Measurements from ENCODE around the gene ANKRD33B.

Gene ANKRD33B

DNA sequence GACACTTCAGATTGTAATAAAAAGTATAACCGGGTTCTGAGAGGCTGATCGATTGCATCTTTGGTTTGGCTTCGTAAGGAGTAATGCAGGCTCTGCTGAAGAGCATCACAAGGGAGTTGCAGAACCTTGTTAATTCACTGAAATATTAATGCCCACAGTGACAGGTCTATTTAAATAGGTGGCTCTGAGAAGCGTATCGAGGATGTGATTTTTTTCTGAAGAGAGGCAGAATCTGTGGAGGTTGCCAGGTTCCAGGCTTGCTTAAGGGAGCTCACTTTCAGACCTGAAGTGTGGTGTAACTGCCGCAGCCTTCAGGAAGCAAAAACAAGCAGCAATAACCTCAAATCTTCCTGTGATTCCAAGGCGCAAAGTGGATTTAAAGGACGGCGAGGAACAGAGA is 80.3 kb downstream of the ANKRD33B start:
- DNase-seq: no peak

DNA sequence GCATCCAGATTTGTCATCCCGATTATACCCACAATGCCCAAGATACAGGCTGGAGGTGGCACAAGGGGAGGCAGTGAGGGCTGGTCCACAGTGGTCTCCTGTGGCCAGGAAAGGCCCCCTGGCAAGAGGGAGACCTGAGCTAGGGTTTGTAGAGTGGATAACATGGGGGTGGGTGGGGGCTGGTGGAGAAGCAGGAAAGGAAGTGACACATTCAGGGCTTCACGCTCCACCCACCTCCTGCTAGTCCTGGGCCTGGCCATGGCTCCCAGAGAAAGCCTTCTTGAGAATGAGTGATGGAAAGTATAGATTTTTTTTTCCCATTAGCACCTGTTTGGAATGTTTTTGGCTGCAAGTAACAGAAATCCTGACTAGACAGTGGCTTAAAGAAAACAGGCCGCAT is 81.3 kb downstream of the ANKRD33B start:
- DNase-seq: no peak

DNA sequence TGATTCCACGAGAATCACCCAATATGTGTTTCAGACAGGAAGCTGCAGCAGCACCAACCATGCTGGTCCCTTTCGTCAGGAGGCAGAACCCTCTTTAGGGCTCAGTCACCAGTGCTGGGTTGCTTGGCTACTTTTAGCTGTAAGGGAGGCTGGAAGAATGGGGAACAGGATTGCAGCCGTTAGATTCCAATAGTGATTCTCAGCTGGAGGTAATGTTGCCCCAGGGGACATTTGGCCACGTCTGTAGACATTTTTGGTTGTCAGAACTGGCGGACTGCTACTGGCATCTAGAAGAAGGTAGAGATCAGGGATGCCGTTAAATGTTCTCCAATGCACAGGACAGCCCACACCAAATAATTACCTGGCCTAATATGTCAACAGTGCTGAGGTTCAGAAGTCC is 81.8 kb downstream of the ANKRD33B start:
- no peak for DNase-seq

DNA sequence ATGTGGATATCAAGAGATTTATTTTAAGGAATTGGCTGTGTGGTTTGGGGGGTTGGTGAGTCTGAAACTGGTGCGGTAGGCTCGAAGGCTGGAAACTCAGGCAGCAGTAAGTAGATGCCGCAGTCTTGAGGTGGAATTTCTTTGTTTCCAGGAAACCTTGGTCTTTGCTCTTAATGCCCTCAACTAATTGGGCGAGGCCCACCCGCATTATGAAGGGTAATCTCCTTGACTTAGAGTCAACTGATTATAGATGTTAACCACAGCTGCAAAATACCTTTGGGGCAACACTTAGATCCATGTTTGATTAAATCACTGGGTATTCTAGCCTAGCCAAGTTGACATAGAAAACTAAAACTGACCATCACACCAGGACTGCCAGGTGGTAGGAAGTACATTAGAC is 83.8 kb downstream of the ANKRD33B start:
- DNase-seq: no peak

DNA sequence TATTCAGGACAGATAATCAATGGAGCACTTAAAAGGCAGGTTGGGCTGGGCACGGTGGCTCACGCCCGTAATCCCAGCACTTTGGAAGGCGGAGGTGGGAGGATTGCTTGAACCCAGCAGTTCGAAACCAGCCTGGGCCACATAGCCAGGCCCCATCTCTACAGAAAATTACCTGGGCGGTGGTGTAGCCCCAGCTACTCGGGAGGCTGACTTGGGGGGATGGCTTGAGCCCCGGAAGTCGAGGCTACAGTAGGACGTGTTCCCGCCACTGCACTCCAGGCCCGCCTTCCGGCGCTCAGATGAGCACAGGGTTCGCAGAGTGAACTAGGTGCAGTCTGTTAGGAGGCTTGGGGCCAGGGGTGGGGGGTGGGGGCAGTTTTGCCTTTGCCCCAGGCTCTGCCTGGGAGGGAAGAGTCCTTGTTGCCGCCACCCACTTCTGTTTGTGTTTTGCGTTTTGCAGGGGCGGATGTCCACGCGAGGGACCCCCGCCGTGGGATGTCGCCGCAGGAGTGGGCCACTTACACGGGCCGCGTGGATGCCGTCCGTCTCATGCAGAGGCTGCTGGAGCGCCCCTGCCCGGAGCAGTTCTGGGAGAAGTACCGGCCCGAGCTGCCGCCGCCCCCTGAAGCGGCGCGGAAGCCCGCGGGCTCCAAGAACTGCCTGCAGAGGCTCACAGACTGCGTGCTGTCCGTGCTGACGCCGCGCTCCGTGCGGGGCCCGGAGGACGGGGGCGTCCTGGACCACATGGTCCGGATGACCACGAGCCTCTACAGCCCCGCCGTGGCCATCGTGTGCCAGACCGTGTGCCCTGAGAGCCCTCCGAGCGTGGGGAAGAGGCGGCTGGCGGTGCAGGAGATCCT is 85.2 kb downstream of the ANKRD33B start:
- DNase-seq: no peak

DNA sequence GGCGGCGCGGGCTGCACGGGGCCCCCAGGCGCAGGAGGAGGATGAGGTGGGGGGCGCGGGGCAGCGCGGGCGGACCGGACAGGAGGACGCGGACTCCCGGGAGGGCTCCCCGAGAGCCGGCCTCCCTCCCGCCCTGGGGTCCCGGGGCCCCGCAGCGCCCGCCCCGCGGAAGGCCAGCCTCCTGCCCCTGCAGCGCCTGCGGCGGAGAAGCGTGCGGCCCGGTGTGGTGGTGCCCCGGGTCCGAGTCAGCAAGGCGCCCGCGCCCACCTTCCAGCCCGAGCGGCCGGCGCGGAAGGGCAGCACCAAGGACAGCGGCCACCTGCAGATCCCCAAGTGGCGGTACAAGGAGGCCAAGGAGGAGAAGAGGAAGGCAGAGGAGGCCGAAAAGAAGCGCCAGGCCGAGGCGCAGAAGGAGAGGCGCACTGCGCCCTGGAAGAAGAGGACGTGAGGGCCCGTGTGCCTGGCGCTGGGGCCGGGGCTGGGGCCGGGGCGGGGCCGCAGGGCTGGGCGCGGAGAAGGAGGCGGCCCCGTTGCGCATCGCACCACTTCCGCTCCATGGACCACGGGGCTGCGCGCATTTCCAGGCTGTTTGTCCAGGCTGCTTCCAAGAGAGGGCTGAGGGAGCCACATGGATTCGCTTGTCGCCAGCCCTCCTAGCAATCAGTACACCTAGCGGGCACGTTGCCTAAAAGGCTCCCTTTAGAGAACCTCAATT is 86.0 kb downstream of the ANKRD33B start:
- DNase-seq: no peak

DNA sequence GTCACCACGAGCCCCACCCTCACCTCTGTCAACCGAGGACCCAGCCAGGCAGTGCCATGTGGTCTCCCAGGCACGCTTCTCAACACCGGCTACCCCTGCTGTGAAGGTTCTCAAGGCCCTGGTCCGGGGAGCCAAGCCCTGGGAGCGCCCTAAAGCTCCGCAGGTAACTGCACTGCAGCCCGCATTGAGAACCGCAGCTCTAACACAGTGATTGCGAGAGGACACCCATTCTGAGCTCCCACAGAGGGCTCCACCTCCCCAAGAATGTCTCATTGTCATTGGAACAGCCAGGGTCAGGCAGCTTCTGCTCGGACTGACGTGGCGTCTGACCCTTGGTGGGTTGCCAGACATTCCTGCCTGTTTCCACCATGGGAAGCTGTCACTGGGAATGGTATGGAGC is 88.3 kb downstream of the ANKRD33B start:
- no peak for DNase-seq

DNA sequence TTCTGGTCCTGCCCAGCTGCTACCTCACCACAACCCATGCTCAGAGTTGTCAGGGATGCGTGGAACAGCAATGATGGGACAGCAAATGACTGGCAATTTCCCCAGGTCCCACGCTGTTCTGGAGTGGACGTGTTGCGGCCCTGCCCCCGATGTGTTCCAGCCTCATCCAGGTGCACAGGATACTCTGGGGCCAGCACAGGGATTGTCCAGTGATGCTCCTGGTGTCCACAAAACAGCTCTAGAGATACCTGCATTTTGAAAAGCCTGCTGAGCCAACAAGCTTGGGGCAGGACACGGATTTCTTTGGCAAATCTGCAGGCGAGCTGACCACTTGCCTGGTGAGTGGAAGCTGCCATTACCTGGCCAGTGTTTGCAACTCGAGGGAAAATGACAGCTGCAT is 88.7 kb downstream of the ANKRD33B start:
- DNase-seq: no peak

DNA sequence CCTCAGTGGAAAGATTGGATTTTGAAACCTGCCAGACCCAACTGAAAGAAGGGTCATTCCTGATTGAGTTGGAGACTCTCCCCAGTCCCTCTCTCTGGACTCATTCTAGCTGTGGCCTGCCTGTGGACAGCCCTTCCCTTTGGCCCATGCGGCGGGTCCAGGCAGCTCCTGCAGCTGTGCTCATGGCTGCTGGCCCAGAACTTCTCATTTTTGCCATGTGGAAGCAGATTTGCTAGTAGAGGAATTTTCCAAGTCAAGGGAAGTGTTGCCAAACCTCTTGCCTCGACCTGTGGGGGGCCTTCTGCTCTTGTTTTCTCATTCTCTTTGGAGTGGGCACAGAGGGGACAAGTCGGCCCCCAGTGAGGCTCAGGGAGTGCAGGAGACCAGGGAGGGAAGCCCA is 89.2 kb downstream of the ANKRD33B start:
- DNase-seq: no peak

DNA sequence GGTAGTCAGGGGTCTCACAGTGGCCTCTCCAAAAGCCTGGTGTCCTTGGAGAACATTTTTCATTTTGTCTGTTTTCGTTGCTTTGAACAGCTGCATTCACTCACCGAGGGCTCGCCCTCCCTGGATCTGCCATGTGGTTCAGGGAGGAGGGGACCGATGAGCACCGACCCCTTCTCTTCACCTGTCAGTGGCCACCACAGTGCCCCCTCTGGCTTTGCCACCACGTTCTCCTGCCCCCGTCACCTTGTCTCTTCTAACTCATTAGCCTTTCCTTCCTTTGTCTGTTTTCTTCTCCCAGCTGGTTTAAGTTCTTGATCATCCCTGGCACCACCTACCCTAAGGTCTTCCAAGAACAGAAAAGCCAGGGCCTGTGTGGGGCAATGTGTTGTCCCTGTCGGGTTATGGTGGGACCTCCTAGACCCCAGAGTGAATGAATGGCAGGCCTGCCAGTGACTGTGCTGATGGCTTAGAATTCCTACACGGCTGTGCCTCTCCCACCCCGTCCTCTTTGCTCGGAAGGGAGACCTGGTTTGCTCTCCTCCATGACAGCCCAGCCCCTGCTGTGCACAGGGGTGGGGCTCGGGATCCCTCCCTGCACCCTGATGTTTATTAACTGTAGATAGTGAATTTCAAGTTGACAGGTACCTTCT is 90.0 kb downstream of the ANKRD33B start:
- no peak for DNase-seq

DNA sequence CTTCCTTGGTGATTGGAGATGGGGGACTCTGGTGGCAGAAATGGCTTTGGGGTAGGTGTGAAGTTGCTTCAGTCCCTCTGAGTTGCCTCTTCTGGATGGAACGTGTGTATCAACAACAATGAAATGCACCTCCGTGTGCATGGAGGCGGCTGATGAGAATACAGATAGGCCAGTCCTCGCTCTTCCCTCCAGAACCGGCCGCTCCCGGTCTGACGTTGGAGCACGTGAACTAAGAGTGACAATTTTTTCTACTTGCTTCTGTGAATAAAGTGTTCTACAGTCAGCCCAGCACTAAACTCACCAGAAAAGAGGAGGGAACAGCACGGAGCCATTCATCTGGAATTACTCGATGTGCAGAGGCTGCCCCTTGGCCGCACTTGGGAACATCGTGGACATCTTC is 90.7 kb downstream of the ANKRD33B start:
- no peak for DNase-seq

DNA sequence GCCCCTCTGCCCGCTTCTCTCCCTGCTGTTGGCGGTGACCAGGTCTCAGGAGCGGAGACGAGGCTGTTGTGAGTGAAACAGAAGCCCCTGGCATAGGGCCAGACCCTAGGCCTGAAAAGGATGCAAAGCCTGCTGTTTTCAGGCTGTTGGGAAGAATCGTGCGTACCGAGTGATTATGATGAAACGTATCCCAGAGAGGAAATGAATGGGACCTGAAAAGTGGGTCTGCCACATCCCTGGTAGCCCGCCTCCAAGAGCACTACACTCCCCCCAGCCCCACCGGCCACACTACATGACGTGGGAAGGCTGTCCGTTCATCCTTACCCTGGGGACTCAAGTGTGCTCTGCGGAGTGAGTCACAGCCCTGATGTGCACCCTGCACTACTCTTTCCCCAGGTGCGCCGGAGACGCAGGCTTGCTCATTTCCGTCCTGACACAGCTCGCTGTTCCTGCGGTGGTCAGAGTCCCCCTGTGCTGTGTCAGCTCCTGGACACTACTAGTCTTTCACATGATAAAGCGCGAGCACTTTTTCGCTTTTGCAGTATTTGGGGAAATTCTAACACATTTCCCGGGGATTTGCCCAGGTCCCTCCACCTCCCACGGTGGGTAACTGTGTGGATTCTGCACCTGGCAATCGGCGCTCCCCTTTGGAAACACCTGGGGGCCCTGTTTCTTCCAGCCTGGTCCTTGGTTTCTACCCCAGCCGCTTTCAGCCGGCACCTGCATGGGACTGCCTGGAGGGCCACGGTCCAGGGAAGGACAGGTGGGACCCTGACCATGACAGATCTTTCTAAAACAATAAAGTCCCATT is 91.5 kb downstream of the ANKRD33B start:
- DNase-seq: no peak

DNA sequence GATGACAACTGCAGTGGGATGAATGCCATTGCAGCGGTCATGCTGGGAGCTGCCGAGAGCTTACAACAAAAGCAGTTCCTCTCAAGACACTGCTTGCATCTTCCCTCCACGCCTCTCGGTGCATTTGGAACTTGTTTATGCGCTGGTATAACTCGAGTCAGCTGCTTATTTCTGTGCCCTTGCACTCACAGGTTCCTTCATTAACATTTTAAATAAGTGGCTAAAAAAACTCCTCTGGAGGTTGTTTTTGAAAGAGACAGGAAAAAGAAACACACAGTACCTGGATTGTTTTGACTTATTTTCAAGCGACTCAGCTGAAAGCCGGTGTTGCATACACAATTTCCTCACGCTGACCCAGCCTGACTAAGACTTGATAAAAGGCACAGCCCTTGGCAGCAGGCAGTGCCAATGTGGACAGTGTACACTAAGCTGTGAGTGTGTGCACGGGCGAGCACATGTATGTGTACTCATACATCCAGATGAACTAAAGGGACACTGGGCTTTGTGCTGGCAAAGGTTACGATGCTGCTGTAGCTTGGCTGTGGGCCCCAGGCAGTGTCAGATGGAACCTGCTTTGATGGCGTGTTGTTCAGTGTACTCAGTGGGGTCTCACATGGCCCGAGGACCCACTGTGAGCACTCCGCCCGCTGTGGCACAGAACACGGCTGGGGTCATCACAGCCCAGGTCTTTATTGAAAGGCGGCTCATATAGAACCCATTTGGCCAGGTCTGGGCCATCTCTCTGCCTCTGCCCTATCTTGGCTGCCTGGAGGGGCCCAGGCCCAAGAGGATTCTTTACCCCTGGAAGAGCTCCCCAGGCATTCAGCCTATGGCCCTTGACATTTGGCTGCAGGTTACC is 92.3 kb downstream of the ANKRD33B start:
- DNase-seq: no peak

DNA sequence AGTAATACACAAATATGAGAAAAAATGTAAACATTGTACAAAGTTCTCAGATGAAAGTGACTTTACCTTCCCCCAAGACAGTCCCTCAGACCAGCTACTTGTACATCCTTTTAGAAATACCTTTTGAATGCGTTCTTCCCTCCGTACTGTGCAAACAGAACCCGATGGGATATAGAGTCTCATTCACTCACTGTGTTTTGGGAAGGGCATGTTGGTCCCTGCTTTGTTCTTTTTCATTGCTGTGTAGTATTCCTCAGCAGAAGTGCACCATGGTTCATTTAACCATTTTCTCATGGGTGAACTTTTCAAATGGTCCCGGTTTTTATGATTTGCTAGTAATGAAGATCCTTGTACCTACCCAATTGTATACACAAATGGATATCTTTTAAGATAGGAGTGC is 94.4 kb downstream of the ANKRD33B start:
- no peak for DNase-seq

DNA sequence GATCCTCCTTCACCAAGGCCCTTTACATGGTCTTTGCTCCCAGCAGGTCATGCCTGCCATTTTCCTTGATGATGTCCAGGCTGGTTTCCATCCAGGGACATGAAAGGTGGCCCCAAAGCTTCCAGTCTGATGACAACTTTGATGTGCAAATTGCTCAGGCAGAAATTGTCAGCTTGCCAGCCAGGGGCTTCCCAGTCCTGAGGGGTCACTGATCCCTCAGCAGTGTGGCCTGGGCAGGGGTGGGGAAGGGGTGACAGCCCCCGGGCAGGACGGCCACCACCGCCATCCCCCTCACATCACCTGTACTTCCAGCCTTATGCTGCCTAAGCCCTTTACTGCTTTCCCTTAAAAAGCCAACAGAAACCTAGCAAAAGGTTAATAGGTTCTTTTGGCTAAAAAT is 96.3 kb downstream of the ANKRD33B start:
- DNase-seq: no peak

DNA sequence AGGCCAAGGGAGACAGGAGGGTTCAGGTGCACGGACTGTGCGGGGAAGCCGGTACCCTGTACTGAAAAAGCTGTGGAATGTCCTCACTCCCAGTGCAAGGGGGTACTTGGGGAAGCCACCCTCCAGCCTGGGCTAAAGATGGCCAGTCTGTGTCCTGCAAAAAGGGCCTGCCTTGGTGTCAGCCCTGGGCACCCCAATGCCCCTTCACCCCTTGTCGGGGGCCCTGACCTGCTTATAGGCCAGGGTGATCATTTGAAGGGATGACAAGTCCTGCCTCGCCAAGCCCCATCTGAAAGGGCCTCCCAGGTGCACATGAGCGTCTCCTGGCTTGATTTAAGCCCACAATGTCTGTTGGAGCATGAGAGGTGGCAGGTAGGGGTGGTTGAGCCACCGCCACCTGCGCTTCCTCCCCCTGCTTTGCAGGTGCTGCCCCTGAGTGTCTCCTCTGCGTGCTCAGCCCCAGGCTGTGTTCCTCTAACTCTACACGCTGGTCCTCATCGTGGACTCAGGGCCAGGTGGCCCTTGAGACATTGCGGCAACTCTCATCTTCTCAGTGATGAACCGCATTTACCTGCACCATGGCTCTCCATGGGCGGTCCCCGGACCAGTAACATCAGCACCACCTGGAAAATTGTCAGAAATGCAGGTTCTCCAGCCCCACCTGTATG is 97.0 kb downstream of the ANKRD33B start:
- no peak for DNase-seq

DNA sequence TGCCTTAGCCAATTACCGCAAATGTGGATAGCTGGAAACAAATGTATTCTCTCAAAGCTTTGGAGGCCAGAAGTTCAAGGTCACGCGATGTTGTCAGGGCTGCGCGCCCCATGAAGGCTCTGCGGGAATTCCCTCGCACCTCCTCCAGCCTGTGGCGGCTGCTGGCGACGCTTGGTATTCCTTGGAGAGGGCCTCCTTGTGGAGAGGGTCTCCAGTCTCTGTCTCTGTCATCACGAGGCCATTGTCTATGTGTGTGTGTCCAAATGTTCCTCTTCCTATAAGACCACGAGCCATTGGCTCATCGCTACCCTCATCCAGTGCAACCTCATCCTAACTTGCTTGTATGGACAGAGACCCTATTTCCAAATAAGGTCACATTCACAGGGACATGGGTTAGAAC is 97.5 kb downstream of the ANKRD33B start:
- no peak for DNase-seq

DNA sequence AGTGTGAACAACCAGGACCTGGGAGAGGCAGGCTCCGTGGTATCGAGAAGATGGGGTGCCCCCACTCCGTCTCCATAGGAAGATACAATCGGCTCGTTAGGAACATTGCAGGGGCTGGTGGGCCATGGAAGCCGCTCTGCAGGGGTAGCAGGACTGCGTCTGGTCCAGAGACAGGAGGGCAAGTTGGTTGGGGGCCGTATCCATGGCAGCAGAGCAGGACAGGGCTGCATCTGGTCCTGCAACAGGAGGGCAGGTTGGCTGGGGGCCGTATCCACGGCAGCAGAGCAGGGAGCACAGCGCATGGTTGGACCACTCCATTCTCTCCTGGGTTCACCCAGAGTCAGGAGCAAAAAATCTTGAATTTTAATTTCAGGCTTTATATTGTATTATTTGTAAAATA is 98.2 kb downstream of the ANKRD33B start:
- no peak for DNase-seq

DNA sequence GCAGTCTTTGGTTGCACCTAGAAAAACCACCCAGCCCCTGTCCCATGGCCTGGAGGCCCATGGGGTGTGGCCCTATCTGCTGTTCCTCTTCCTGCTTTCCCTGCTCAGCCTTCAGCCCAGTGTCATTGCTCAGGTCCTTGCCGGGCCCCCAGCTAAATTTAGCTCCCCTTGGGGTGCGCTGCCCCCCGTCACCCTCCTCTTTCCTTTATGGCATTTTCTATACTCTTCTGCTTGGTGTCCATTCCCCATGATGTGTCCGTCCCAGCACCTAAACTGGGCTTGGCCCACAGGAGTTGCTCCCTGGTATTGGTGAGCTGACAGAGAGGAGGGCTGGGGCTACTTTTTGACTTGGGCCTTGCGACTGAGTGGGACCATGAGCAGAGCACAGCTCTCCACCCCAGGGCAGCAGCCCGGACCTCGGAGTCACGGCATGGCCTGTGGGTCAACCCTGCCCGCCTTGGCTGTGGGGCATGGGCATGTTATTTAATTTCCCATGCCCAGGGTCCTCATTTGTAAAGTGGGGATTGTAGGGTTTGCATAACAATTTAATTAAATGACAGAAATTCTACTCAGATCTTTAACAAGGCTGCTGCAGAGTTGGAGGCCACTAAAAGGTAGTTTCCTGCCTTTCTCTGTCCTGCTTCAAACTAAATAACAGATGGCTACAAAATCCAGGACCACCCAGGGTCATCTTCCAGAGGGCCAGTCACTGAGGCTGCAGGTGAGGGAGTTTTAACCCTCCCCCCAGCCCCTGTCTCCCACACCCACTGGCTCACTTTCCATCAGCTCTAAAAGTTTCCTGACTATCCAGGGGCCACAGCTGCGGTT is 99.0 kb downstream of the ANKRD33B start:
- no peak for DNase-seq

DNA sequence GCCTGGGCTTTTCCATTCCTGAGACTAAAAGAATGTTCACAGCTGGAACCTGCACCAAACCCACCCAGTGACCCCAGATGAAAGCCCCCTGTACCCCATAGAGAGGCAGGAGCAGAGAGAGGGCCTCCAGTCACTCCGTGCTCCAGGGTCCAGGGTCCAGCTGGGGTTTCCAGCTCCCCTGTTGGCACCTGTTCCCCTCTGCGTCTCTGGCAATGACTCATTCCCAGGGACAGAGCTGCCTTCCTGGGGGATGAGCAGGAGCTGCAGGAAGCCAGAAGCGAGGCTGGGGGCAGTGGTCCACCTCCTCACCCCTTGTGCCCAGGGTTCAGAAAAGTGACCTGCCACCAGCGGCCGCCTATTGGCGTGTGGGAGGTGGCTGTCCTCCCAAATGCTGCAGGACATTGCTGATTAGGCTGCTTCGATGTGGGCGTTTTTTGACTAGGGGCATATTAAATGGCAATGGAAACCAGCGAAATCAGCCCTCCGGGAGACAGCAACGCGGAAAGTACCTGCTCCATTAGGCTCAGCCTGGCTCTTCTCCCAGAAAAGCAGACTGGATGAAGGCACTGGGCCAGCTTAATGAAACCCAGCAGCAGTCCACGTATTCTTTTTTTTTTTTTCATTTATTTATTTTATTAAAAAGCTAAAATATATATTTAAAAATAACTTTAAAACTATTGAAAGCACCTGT is 99.8 kb downstream of the ANKRD33B start:
- no peak for DNase-seq

Measured in CD4-positive, alpha-beta T cell treated with Interferon alpha-2 for 1 hour (primary cell).